ENCODE data around the gene PLEKHM2.
"Not testable (repeated sequence)": the region's sequence is repeated elsewhere in the genome, so short reads cannot be mapped to it uniquely, and the experiment has no call there.

The PLEKHM2 gene

DNA sequence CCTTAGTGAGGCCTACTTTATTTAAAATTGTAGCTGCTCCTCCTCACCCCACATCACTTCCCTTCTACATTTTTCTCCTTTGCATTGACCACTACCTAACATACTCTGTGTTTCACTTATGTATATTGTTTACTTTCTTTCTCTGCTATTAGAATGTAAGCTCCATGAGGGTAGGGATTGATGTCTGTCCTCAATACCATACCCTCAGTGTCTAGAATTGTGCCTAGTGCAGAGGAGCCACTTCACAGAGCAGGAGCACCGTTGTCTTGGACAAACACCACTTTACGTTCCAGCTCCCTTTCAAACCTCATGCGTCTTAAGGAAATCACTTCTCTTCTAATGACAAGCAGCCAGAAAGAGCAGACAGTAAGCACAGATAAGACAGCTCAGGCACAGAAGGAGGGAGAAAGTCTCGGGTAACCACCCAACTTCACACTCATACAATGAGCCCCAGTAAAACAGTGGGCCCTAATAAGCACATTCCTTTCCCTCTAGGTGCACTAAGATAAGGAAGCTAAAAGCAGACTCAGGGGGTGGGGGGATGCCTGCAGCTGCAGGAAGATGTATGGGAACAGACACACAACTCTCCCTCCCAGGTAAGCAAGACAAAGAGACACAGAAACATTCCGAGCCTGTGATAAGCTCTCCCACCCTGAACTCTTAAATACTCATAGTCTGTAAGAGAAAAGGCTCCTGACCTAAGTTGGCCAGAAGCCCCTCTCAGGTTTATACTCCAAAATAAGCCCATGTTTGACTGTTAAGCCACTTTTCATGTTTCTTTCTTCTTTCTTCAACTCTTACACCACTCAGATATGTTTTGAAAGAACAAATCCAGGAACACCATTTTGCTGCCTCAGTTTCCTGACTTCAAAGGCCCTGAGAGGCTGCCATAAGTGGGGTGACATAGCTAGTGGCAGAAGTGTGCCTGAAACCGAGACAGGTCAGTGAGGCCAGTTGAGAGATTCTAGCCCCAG lies 7.1 kb upstream of the PLEKHM2 start:
- DNase-seq, result no peak

GRCh38 chr1:15678578-15678977 lies 5.5 kb upstream of the PLEKHM2 start:
- DNase-seq, result no peak

- DNase-seq, result no peak
Observed at GRCh38 chr1:15680131-15680530, 4.0 kb upstream of the PLEKHM2 start.

- DNase-seq, result no peak
Observed at GRCh38 chr1:15680561-15681348, 3.4 kb upstream of the PLEKHM2 start.

- no peak for DNase-seq
Observed at GRCh38 chr1:15681349-15682292, 2.5 kb upstream of the PLEKHM2 start.

GRCh38 chr1:15682936-15683341 lies 1.2 kb upstream of the PLEKHM2 start:
- DNase-seq, result no peak

DNA sequence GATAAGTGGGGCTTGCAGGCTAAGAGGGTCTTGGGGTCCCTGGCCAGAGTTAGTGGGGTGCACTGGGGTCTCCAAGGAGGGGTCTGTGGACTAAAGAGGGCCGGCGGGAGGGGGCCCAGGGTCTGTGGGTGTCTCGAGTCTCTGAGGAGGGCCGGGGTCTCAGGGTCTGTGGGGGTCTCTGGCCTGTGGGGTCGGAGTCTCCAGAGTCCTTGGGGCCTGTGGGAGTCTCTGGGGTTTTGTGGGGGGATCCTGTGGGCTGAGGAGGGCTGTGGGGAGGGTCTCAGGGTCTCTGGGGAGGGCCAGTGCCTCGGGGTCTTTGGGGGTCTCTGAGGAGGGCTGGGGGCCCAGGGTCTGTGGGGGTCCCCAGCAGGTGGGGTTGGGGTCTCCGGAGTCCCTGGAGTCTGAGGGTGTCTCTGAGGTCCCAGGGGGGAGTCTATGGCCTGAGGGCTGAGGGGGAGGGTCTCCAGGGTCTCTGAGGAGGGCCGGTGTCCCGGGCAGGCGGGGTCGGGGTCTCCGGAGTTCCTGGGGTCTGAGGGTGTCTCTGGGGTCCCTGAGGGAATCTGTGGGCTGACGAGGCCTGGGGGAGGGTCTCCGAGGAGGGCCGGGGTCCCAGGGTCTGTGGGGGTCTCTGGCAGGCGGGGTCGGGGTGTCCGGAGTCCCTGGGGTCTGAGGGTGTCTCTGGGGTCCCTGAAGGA lies 628 bp upstream of the PLEKHM2 start:
- no peak for DNase-seq

DNA sequence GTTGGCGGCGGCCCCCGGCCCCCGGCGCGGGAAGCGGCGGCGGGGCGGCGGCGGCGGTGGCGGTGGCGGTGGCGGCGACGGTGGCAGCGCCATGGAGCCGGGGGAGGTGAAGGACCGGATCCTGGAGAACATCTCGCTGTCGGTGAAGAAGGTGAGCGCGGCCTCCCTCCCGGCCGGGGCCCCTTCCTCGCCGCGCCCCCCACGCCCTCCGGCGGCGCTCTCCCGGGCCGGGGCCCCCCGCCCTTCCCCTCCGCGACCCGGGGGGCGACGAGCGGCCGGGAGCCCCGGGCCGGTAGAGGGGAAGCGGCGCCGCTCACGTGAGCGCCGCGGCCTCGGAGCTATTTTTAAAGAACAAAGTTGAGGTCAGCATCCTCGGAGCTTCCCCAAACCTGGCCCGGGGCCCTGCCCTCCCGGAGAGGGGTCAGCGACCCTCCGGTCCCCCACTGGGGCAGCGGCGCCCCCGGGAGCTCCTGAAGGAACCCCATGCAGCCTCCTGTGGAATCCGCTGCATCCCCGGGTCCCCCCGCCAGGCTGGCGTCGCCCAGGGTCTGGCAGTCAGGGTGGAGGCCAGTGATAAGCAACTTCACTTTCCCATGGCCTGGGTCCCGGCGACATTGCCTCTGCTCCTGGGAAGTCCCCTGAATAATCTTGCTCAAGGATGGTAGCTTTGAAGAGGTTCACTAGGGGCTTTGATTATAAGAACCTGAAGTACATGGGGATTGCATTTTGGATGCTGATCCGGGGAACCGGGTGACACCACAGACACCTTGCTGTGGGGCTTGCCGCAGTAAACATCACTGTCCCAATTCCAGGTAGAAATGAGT lies 560 bp downstream of the PLEKHM2 start:
- peak; percentile 65 for DNase-seq

DNA sequence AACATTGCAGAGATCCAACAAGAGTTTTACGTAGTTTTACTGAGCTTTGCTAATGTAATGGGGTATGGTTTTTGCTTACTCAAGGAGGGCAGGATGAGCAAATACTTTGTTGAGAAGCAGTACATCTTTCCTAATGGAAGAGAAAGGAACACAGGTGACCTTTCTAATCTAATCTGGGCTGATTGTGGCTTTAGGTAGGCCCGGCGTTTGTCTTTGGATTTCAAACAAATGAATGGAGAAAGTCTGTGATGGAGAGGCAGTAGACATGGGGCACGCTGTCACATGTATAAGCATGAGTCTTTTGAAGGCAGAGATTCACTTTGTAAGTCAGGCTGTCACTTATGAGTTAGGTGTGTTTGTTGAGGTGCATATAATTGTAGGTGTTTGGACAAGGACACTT lies 1.7 kb downstream of the PLEKHM2 start:
- no peak for DNase-seq

GRCh38 chr1:15687446-15687845 lies 3.3 kb downstream of the PLEKHM2 start:
- DNase-seq, result no peak

- DNase-seq, result no peak
Observed at GRCh38 chr1:15690317-15690716, 6.2 kb downstream of the PLEKHM2 start.

- DNase-seq, result no peak
Observed at GRCh38 chr1:15691434-15692032, 7.4 kb downstream of the PLEKHM2 start.

DNA sequence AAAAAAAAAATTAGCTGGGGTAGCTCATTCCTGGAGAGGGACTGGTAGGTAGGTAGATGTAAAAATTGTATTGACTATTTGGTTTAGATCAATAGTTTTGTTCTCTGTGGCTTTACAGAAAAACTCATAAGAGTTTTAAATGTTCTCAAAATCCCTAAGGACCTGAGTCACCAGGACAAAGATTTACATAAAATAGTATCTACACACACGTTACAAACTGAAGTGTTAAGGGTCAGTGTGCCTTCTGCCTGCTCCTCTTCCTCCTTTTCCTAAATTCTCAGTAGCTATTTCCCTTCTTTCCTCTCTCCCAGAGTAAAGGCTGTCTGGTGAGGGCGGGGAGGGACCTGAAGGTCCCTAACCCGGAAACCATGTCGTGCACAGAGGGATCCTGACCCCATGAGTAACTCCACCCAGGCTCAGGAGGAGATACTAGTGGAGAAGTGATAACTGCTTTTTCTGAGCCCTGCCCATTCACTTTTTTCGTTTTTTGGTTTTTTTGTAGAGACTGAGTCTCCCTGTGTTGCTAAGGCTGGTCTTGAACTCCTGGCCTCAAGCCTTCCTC lies 8.1 kb downstream of the PLEKHM2 start:
- DNase-seq, result no peak

DNA sequence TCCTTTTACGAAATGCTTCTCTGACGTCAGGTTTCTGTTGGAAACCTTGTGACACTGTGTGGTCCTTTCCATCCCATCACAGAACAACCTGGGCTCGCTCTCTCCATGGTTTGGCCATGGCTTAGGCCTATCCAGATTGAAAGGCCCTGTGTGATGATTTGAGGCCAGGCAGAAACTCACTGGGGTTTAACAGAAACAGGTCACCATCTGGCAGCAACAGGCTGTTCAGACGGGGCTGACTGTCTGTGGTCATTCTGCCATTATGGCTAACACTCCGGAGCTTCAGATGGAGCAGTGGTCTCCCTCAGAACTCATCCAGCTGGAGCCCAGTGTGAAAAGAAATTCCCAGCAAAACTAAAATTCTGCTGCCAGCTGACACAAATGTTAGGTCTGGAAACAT lies 9.3 kb downstream of the PLEKHM2 start:
- no peak for DNase-seq

- no peak for DNase-seq
Observed at GRCh38 chr1:15696956-15697521, 12.9 kb downstream of the PLEKHM2 start.

DNA sequence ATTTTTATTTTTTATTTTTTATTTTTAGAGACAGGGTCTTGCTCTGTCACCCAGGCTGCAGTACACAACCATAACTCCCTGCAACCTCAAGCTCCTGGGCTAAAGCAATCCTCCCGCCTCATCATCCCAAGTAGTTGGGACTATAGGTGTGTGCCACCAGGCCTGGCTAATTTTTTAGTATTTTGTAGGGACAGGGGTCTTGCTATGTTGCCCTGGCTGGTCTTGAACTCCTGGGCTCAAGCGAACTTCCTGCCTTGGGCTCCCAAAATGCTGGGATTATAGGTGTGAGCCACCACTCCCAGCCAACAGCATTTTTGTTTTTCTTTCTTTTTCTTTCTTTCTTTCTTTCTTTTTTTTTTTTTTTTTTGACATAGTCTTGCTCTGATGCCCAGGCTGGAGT lies 14.1 kb downstream of the PLEKHM2 start:
- no peak for DNase-seq

GRCh38 chr1:15699321-15699720 lies 15.2 kb downstream of the PLEKHM2 start:
- not testable (repeated sequence) for DNase-seq

DNA sequence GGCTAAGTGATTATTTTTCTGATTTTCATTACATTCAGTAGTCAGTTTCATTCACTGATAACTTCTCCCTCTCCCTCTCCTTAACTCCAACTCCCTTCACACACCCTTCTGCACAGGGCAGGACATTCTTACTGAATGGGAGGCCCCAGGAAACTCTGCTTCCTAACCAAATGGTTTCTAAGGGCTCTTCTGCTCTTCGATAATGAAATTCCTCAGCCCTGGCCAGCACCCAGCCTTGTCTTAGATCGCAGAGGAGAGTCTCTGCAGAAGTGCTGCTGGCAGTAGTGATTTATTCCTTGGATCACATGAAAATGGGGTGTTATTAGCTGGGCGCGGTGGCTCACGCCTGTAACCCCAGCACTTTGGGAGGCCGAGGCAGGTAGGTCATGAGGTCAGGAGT lies 16.4 kb downstream of the PLEKHM2 start:
- no peak for DNase-seq

GRCh38 chr1:15701784-15702183 lies 17.7 kb downstream of the PLEKHM2 start:
- DNase-seq, result no peak
